SK-N-SH (cell line): ENCODE data around the gene TREM2. TPM values are rescaled to one million over a fixed set of nuclear protein-coding genes. Genes with fewer than 3 reads are reported as not detected.

Experiments used
- CTCF ChIA-PET: fragments of 300-600, 350-600 bp; formaldehyde crosslinking; extraction: SDS; loops from one replicate; lab custom pipeline; 2021; lab: Yijun Ruan, JAX
- POLR2A ChIA-PET: fragments of 350-600 bp; sonication (Branson Sonifier 250); formaldehyde crosslinking; extraction: SDS; loops from one replicate; lab custom pipeline; 2020; ENCODE audit warnings: antibody characterized with exemption, inconsistent platforms; lab: Yijun Ruan, JAX
- DNase-seq: peaks from one replicate; pipeline ENCODE4 v3.0.0; 2012
- H2AFZ ChIP-seq: fragments of 200-600 bp; sonication (generic); 2 replicates; pipeline ENCODE4 v1.8.1; 2016; ENCODE audit warnings: antibody characterized with exemption, mild to moderate bottlenecking, low read depth
- H3F3A ChIP-seq: fragments of 200-600 bp; sonication (generic); replicated peaks from 2 replicates; pipeline ENCODE3; 2016; ENCODE audit warnings: antibody characterized with exemption, mild to moderate bottlenecking; ENCODE audit not compliant: insufficient read depth
- H3K27ac ChIP-seq, 2 experiments: fragments of 200-500 bp in 1 of 2; fragments of 200-600 bp in 1 of 2; sonication (Bioruptor generic) in 1 of 2; sonication (generic), shearing (Covaris generic) in 1 of 2; 2 replicates each; pipeline versions ENCODE4 v1.5.1 to v1.6.1; 2014 to 2016; ENCODE audit warnings: low read depth in 2 of 2, inconsistent platforms in 1 of 2, low read length in 1 of 2, mild to moderate bottlenecking in 1 of 2, mixed read lengths in 1 of 2
- H3K27me3 ChIP-seq: fragments of 200-600 bp; sonication (generic), shearing (Covaris generic); 2 replicates; pipeline ENCODE4 v1.6.1; 2016; ENCODE audit warnings: mixed run types; ENCODE audit not compliant: insufficient read depth
- H3K36me3 ChIP-seq, 2 experiments: fragments of 200-500 bp in 1 of 2; fragments of 200-600 bp in 1 of 2; sonication (Bioruptor generic) in 1 of 2; sonication (generic) in 1 of 2; replicated peaks in 1 of 2; 2 replicates each; pipeline versions ENCODE3 to v1.5.1; 2014 to 2016; ENCODE audit warnings: low read length in 1 of 2, mild to moderate bottlenecking in 1 of 2; ENCODE audit not compliant: insufficient read depth in 2 of 2, control insufficient read depth in 1 of 2
- H3K4me1 ChIP-seq, 2 experiments: fragments of 200-500 bp in 1 of 2; fragments of 200-600 bp in 1 of 2; sonication (Bioruptor generic) in 1 of 2; sonication (generic), shearing (Covaris generic) in 1 of 2; 2 replicates each; pipeline versions ENCODE4 v1.5.1 to v1.6.1; 2014 to 2016; ENCODE audit warnings: low read depth in 1 of 2, low read length in 1 of 2, mixed run types in 1 of 2; ENCODE audit not compliant: insufficient read depth in 2 of 2, control insufficient read depth in 1 of 2
- H3K4me2 ChIP-seq: fragments of 200-600 bp; sonication (generic), shearing (Covaris generic); 2 replicates; pipeline ENCODE4 v1.6.1; 2017; ENCODE audit warnings: mixed run types
- H3K4me3 ChIP-seq, 2 experiments: fragments of 200-500 bp in 1 of 2; fragments of 200-600 bp in 1 of 2; sonication (Bioruptor generic) in 1 of 2; sonication (generic), shearing (Covaris generic) in 1 of 2; 2 replicates each; pipeline versions ENCODE4 v1.5.1 to v1.8.1; 2014 to 2016; ENCODE audit warnings: low read depth in 2 of 2, inconsistent platforms in 1 of 2, low read length in 1 of 2, mild to moderate bottlenecking in 1 of 2, mixed read lengths in 1 of 2, moderate library complexity in 1 of 2
- H3K79me2 ChIP-seq: fragments of 200-600 bp; sonication (generic); 2 replicates; pipeline ENCODE4 v1.8.1; 2017; ENCODE audit warnings: mild to moderate bottlenecking; ENCODE audit not compliant: insufficient read depth
- H3K9ac ChIP-seq: fragments of 200-600 bp; sonication (generic); 2 replicates; pipeline ENCODE4 v1.6.1; 2017; ENCODE audit warnings: mixed run types
- H3K9me2 ChIP-seq: fragments of 200-600 bp; sonication (generic); 2 replicates; pipeline ENCODE4 v1.6.1; 2017; ENCODE audit warnings: mixed run types
- H3K9me3 ChIP-seq: fragments of 200-600 bp; sonication (generic); 2 replicates; pipeline ENCODE4 v1.6.1; 2017; ENCODE audit warnings: mixed run types, mild to moderate bottlenecking, moderate library complexity
- H4K20me1 ChIP-seq: fragments of 200-600 bp; sonication (generic); 2 replicates; pipeline ENCODE4 v1.6.1; 2017; ENCODE audit warnings: mild to moderate bottlenecking, mixed run types; ENCODE audit not compliant: insufficient read depth
- CHD2 ChIP-seq: fragments of 150-350 bp; IDR thresholded peaks from 2 replicates; pipeline ENCODE4 v1.6.1; 2018; ENCODE audit warnings: low read length; ENCODE audit not compliant: partially characterized antibody
- EP300 ChIP-seq, 2 experiments: IDR thresholded peaks; 2 replicates each; pipeline versions ENCODE4 v1.4.0 to v1.6.1; 2012; ENCODE audit warnings: borderline replicate concordance in 1 of 2, low read depth in 1 of 2, low read length in 1 of 2
- FOXJ3 ChIP-seq: sonication (generic); formaldehyde crosslinking; IDR thresholded peaks from 2 replicates; pipeline ENCODE4 v1.5.1; 2020; ENCODE audit warnings: mild to moderate bottlenecking, missing genetic modification reagents
- MEF2A ChIP-seq: IDR thresholded peaks from 2 replicates; pipeline ENCODE4 v1.4.0; 2012; ENCODE audit warnings: low read depth, borderline replicate concordance
- MXI1 ChIP-seq: IDR thresholded peaks from 2 replicates; pipeline ENCODE4 v1.6.1; 2012; ENCODE audit warnings: mild to moderate bottlenecking, low read depth, low read length, improper control_type of control experiment
- RAD21 ChIP-seq: IDR thresholded peaks from 2 replicates; pipeline ENCODE4 v1.6.1; 2012; ENCODE audit warnings: mild to moderate bottlenecking, low read length
- RXRA ChIP-seq: IDR thresholded peaks from 2 replicates; pipeline ENCODE4 v1.4.0; 2012; ENCODE audit warnings: low read depth, mild to moderate bottlenecking, borderline replicate concordance
- SIN3A ChIP-seq: IDR thresholded peaks from 2 replicates; pipeline ENCODE4 v1.6.1; 2012; ENCODE audit warnings: low read depth, mild to moderate bottlenecking, low read length, moderate library complexity, borderline replicate concordance
- TAF1 ChIP-seq: IDR thresholded peaks from 2 replicates; pipeline ENCODE4 v1.6.1; 2012; ENCODE audit warnings: low read depth, mild to moderate bottlenecking, low read length, moderate library complexity, borderline replicate concordance
- TEAD4 ChIP-seq: IDR thresholded peaks from 2 replicates; pipeline ENCODE4 v1.4.0; 2012; ENCODE audit warnings: mild to moderate bottlenecking, borderline replicate concordance; ENCODE audit not compliant: insufficient read depth
- YY1 ChIP-seq: IDR thresholded peaks from 2 replicates; pipeline ENCODE4 v1.4.0; 2012; ENCODE audit warnings: low read depth, mild to moderate bottlenecking
- WGBS: methylation state at CpG from one replicate; pipeline ENCODE4 v1.1.6; 2017; ENCODE audit warnings: low lambda C conversion rate; 5-methylcytosine and 5-hydroxymethylcytosine counted together
- polyA plus RNA-seq, 3 experiments: library from polyadenylated mRNA; depleted of rRNA; stranded (reverse); fragments of >200 nt; gene quantifications; 2 replicates each; pipeline ENCODE4 v1.2.3, GENCODE V29; 2012
- TF ChIP-seq, protein P1 (sequence below): IDR thresholded peaks from 2 replicates; pipeline ENCODE4; 2012
- TF ChIP-seq, protein P2 (sequence below): IDR thresholded peaks from 2 replicates; pipeline ENCODE4 v1.6.1; 2012; ENCODE audit warnings: mild to moderate bottlenecking, low read depth, low read length, moderate library complexity

Gene TREM2
- polyA plus RNA-seq, 1 of the 3 experiments (the other 2 are of a cell fraction): not detected

- Histone ChIP-seq H3K27ac (no peak overlapping the region), H3K9ac (no peak overlapping the region), H3K79me2 (no peaks in the 10 kb centered on the region), H3K9me2 (no peaks in the 10 kb centered on the region), H3K36me3 (no peaks in the 10 kb centered on the region), H3F3A (no peaks in the 10 kb centered on the region), H3K4me2 (no peak overlapping the region), H2AFZ (no peak overlapping the region), H3K4me1 (no peaks in the 10 kb centered on the region), H3K4me3 (no peak overlapping the region), H3K27me3 (peaks cover 11% of the 10 kb centered on the region; the same call in 1 of the 2 replicates), H4K20me1 (no peaks in the 10 kb centered on the region), H3K9me3 (no peaks in the 10 kb centered on the region)
- no peak for TF ChIP-seq TAF1
- POLR2A ChIA-PET: interaction anchor here (1.0 kb wide), 1 partner anchor 11 kb away, joined by 3 read pairs; no protein-coding TSS in a partner anchor
- CTCF ChIA-PET: no interaction called here
- no peak for DNase-seq
- 31% methylated on average over 8 of the region's 8 CpGs for WGBS
Measured at GRCh38 chr6:41201764-41202173, 38.9 kb upstream of the TREM2 start.

DNA sequence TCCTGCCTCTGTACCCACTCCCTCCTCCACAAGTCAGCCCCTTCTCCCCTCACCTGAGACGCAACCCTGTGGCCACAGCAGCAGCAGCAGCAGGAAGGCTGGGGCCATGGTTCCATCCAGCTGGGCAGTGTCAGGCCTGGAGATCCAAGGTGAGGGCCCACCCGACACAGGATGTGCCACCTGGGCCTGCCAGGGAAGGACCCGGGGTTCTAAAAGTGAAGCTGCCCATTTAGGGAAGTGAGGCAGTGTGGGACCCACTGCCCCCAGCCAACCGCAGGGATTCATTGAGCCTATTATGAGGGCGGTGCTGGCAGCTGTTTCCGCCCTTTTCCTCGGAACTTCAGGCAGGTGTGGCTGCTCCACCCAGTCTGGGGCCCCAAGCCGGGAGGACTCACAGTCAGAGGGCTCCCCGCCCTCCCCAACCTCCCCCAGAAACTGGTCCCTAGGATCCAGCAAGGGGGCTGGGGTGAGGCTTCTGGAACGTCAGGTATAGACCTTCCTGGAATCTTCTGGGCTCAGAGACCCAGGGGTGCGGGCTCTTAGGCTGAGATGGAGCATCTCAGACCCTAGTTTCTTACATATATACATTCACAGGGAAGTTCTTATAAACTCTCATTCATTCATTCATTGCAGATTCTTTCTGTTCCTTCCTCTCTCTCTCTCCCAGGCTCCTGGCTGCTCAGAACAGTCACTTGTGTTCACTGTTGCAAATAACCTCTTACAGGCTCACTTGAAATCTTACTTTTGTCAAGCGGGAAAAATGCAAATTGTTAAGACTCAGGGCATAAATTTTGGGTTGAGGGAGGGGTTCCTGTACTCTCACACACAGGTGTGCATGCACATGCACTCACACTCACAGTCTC is 38.2 kb upstream of the TREM2 start, which contains the start of gene TREML2:
TSS of gene TREML2 (minus strand) at position 249 of the 863 bp plus-strand sequence. CDS start at position 108, 141 bp downstream.
- no peak for DNase-seq
- no peaks in the 10 kb centered on the region for H3K36me3 ChIP-seq
- H3F3A ChIP-seq: no peaks in the 10 kb centered on the region
- H3K4me1 ChIP-seq: no peaks in the 10 kb centered on the region
- TF ChIP-seq, protein P1, sequence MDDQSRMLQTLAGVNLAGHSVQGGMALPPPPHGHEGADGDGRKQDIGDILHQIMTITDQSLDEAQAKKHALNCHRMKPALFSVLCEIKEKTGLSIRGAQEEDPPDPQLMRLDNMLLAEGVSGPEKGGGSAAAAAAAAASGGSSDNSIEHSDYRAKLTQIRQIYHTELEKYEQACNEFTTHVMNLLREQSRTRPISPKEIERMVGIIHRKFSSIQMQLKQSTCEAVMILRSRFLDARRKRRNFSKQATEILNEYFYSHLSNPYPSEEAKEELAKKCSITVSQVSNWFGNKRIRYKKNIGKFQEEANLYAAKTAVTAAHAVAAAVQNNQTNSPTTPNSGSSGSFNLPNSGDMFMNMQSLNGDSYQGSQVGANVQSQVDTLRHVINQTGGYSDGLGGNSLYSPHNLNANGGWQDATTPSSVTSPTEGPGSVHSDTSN: no peak
- TF ChIP-seq TAF1 (no peak), MXI1 (no peak), YY1 (no peak), CHD2 (no peak), EP300 (IDR thresholded peaks at IDR 0.05; ENCODE audit: borderline replicate concordance in 1 of 2, low read depth in 1 of 2, low read length in 1 of 2) (no peak), FOXJ3 (CRISPR knock-in tag) (no peak), RXRA (no peak), TEAD4 (no peak), SIN3A (no peak), RAD21 (no peak), MEF2A (no peak)
- TF ChIP-seq, protein P2, sequence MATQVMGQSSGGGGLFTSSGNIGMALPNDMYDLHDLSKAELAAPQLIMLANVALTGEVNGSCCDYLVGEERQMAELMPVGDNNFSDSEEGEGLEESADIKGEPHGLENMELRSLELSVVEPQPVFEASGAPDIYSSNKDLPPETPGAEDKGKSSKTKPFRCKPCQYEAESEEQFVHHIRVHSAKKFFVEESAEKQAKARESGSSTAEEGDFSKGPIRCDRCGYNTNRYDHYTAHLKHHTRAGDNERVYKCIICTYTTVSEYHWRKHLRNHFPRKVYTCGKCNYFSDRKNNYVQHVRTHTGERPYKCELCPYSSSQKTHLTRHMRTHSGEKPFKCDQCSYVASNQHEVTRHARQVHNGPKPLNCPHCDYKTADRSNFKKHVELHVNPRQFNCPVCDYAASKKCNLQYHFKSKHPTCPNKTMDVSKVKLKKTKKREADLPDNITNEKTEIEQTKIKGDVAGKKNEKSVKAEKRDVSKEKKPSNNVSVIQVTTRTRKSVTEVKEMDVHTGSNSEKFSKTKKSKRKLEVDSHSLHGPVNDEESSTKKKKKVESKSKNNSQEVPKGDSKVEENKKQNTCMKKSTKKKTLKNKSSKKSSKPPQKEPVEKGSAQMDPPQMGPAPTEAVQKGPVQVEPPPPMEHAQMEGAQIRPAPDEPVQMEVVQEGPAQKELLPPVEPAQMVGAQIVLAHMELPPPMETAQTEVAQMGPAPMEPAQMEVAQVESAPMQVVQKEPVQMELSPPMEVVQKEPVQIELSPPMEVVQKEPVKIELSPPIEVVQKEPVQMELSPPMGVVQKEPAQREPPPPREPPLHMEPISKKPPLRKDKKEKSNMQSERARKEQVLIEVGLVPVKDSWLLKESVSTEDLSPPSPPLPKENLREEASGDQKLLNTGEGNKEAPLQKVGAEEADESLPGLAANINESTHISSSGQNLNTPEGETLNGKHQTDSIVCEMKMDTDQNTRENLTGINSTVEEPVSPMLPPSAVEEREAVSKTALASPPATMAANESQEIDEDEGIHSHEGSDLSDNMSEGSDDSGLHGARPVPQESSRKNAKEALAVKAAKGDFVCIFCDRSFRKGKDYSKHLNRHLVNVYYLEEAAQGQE: no peak
- 40% methylated on average over 7 of the region's 12 CpGs for WGBS
- H3K9me3 ChIP-seq: no peaks in the 10 kb centered on the region
- no peak within 1 kb of the TSS for H3K4me2 ChIP-seq
- peaks cover 18% of the 10 kb centered on the region; the same call in 1 of the 2 replicates for H3K27me3 ChIP-seq
- no peak within 1 kb of the TSS for H3K9ac ChIP-seq
- H3K27ac ChIP-seq: no peak within 1 kb of the TSS
- H2AFZ ChIP-seq: no peak within 1 kb of the TSS
- H4K20me1 ChIP-seq: no peaks in the 10 kb centered on the region
- H3K4me3 ChIP-seq: no peak within 1 kb of the TSS
- H3K9me2 ChIP-seq: no peaks in the 10 kb centered on the region
- POLR2A ChIA-PET: no interaction called here
- CTCF ChIA-PET: interaction anchor here (0.9 kb wide), 1 partner anchor 41 kb away, joined by 4 read pairs; no protein-coding TSS in a partner anchor
- no peaks in the 10 kb centered on the region for H3K79me2 ChIP-seq
